ENCODE results near the gene ARMH1.
"Not testable (repeated sequence)": the region's sequence is repeated elsewhere in the genome, so short reads cannot be mapped to it uniquely, and the experiment has no call there.

The ARMH1 gene

GRCh38 chr1:44645476-44646244 lies 28.9 kb upstream of the ARMH1 start:
- DNase-seq = no peak

- DNase-seq = no peak
Observed at GRCh38 chr1:44646261-44647110, 28.0 kb upstream of the ARMH1 start.

- DNase-seq = no peak
Observed at GRCh38 chr1:44647896-44648295, 26.6 kb upstream of the ARMH1 start.

GRCh38 chr1:44648529-44649250 lies 25.8 kb upstream of the ARMH1 start:
- DNase-seq = no peak

- DNase-seq = no peak
Observed at GRCh38 chr1:44649788-44650158, 24.7 kb upstream of the ARMH1 start.

GRCh38 chr1:44650159-44650831 lies 24.2 kb upstream of the ARMH1 start:
- DNase-seq = no peak

GRCh38 chr1:44651069-44651468 lies 23.4 kb upstream of the ARMH1 start:
- no peak for DNase-seq

- DNase-seq = peak; percentile 32
Observed at GRCh38 chr1:44652445-44653106, 21.9 kb upstream of the ARMH1 start.

- no peak for DNase-seq
Observed at GRCh38 chr1:44653107-44653964, 21.2 kb upstream of the ARMH1 start.

- no peak for DNase-seq
Observed at GRCh38 chr1:44654621-44655187, 19.8 kb upstream of the ARMH1 start.

- DNase-seq = no peak
Observed at GRCh38 chr1:44655609-44656008, 18.9 kb upstream of the ARMH1 start.

GRCh38 chr1:44659566-44659965 lies 14.9 kb upstream of the ARMH1 start:
- DNase-seq = no peak

GRCh38 chr1:44660176-44660575 lies 14.3 kb upstream of the ARMH1 start:
- DNase-seq = no peak

- no peak for DNase-seq
Observed at GRCh38 chr1:44661781-44662682, 12.5 kb upstream of the ARMH1 start.

- no peak for DNase-seq
Observed at GRCh38 chr1:44662683-44663030, 11.9 kb upstream of the ARMH1 start.

- no peak for DNase-seq
Observed at GRCh38 chr1:44663417-44663816, 11.1 kb upstream of the ARMH1 start.

- DNase-seq = no peak
Observed at GRCh38 chr1:44664730-44665370, 9.7 kb upstream of the ARMH1 start.

GRCh38 chr1:44666719-44667118 lies 7.8 kb upstream of the ARMH1 start:
- DNase-seq = not testable (repeated sequence)
